T-helper 2 cell treated with Interferon-gamma antibody and Interleukin-4, amounts not matched to agents 100 ng/mL and 5 ng/mL, for 36 hours (primary cell): ENCODE data around the gene CCDC121. TPM values are rescaled to one million over a fixed set of nuclear protein-coding genes. Genes with fewer than 3 reads are reported as not detected.
"Not testable (repeated sequence)": the region's sequence is repeated elsewhere in the genome, so short reads cannot be mapped to it uniquely, and the experiment has no call there.

Experiments
- intact Hi-C: fragments of 100-400 bp; cut with micrococcal nuclease; formaldehyde crosslinking; loops from one replicate; pipeline ENCODE4 v1.15.1; 2023
- total RNA-seq: library from RNA; stranded (reverse); gene quantifications from 2 replicates; pipeline ENCODE4 v1.2.3, GENCODE V29; 2022

The CCDC121 gene
- total RNA-seq, 1 donor from 2014 or later, result 1.2 TPM

DNA sequence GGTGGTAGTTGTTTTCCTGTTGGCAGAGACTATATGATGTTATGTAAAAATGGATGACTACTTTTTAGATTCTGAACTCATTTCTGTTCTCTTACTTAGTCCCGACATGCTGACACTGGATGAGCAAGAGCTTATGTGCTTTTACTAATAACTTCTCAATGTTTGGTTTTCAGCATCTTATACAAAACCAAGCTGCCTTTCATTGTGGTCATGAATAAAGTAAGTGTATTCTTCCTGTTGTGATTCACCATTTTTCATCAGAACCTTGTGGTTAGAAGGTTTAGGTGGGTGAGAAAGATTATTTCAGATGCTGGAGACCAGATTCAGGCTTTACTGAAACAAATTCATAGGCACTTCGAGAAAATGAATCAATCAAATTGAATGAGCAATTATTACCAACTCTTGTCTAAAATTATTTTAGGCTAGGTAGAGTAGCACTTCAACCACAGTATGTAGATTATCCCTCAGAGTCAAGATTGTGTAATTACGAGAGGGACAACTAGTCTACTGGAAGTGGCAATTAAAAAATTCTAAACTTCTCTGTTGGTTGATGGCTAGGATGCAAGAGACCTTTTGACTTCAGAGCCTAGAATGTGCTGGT, 9.3 kb upstream of the CCDC121 start:
- intact Hi-C loops, result no loop called here

DNA sequence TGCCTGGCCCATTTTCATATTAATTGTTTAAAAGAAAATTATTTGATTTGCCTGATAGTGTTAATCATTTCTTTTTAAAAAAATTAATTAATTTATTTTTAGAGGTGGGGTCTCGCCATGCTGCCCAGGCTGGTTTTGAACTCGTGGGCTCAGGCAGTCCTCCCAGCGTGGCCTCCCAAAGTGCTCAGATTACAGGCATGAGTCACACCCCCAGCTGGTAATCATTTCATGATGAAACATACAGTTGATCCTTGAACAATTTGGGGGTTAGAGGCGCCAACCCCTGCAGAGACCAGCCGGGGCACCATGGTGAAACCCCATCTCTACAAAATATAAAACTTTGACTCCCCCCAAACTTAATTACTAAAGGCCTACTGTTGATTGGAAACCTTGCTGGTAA, 8.0 kb upstream of the CCDC121 start:
- intact Hi-C loops, result no loop called here

DNA sequence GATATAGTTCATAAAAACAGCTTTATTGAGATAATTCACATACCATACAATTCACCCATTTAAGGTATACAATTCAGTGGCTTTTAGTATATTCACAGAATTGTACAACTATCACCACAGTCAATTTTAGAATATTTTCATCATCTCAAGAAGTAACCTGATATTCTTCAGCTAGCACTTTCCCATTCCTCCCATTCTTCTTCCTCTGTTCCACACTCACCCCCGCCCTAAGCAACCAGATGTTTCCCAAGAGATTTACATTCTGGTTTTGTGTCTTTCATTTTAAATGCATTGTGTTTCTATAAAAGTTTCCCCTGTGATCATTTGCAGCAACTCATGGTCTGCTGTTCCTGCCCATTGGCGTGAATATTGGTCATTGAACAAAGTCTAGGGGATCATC, 5.5 kb upstream of the CCDC121 start:
- intact Hi-C loops, result no loop called here

DNA sequence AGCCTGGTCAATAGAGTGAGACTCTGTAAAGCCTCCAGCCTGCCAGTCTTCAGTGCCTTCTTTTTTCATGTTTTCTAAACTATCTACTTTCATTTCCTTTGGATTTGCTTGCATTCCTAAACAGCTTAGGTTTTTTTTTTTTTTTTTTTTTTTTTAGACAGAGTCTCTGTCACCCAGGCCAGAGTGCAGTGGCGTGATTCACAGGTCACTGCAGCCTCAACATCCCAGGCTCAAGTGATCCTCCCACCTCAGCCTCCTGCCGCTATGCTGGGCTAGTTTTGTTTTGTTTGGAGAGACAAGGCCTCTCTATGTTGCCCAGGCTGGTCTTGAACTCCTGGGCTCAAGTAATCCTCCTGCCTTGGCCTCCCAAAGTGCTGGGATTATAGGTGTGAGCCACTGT, 1.4 kb upstream of the CCDC121 start:
- intact Hi-C loops, result not testable (repeated sequence)

DNA sequence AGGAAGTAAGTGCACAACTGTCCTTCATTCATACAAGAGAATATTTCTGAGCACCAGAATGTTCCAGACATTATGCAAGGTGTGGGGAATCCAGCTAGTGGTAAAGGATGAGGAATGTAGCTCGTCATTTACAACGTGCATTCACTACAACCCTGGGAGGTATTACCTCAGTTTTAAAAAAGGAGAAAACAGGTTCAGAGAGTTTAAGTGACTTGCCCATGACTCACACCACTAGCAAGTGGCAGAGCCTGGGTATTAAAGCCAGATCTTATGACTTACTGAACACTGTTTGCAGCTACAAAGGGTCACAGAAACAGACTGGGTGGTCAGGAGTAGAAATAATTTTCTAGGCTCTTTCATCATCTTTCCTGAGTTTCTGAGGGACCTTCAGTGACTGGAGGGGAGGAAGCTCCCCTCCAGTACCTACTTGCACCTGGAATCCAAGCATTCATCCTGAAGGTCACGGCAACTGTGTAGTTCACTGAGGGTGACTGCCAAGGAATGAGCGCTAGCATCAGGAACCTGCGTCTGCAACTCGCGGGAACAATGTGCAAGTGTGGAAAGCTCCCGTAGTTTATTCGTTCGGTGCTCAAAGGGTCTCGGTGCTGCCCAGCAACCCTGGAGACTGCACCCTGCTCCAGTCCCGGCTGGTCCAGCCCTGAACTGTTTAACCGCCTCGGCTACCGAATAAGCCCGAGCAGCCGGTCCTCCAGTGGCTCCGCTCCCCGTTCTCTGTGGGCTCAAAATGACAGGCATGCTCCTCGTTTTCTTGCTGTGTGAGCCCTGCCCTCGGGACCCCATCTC, 647 bp downstream of the CCDC121 start:
- intact Hi-C loops, result loop anchor here (1.0 to 5.0 kb wide), 5 partner anchors 35 to 258 kb away; partner anchors contain the start of genes EIF2B4, IFT172, NRBP1 and SLC4A1AP

DNA sequence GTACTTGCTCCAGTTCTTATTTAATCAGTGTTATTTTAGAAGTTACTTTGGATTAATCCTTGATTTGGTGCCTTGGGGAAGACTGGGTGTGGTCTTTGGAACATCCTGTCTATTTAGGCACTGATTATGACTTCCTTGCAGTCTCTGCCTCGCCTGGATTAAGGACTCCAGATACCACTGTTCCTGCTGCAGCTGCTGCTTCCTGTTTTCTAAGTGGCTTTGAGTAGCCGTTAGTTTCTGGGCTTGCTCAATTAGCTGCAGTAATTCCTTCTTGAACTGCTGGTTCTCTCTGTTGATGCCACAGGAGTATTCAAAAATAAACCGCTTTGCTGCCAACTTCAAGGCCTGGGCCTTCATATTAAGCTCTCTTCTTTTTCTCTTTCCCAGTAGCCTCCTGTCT, 1.9 kb downstream of the CCDC121 start:
- intact Hi-C loops, result loop anchor here (5.0 kb wide), 1 partner anchor 45 kb away; the partner anchor contains the start of gene ZNF512

DNA sequence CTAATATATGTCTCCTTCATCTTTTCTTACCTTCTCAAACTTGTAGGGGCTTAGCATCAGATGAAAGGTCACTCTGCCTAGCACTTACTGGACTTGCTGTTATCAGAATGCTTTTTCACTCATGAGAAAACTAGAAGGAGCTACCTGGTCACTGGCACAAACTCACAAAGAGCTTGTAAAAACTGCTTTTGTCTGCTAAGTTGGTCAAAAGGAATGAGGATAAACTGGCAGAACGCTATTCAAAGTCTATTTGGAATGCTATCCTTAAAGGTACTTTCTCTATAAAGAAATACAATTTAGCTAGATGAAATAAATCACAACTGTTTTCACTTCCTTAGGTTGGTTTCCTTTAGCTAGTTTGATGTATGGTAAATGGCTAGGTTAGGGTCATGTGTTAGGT, 2.5 kb downstream of the CCDC121 start:
- intact Hi-C loops, result loop anchor here (5.0 kb wide), 1 partner anchor 44 kb away; the partner anchor contains the start of gene ZNF512

DNA sequence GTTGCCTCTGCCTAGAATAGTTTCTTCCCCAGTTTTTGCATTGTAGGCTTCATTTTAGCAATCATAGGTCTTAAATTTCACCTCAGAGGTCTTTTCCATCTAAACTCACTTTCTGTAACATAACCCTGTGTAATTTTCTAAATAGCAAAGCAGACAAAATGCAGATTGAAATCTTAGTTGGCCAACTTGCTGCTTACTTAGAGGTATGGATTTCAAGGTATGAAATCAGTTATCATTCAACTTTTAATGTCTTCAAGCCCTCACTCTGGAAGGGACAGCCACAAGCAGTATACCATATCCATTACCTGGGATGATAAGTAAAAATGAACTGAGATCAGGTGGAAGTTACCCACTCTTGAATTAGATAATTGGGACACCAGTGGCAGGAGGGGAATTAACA, 3.9 kb downstream of the CCDC121 start:
- intact Hi-C loops, result loop anchor here (5.0 kb wide), 1 partner anchor 43 kb away; the partner anchor contains the start of gene ZNF512

DNA sequence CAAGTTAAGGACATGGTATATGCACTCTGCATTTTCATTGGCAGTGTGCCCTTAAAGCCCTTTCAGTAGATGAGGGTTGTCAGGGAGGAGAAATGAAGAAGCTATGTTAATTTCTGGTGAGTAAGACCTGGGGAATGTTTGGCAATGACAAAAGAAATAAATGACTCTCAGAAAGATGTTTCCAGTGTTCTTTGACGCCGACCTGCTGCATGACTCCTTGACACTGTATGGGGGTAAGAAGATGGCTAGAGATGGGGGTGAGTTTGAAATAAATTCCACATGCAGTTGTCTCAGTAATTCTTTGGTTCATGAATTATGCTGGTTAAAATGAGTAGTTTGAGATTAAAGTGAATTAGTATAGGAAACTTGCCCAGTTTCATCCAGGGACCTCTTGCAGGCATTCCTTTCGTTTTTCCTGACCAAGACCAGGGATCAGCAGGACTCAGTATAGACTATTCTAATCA, 5.9 kb downstream of the CCDC121 start:
- intact Hi-C loops, result no loop called here

DNA sequence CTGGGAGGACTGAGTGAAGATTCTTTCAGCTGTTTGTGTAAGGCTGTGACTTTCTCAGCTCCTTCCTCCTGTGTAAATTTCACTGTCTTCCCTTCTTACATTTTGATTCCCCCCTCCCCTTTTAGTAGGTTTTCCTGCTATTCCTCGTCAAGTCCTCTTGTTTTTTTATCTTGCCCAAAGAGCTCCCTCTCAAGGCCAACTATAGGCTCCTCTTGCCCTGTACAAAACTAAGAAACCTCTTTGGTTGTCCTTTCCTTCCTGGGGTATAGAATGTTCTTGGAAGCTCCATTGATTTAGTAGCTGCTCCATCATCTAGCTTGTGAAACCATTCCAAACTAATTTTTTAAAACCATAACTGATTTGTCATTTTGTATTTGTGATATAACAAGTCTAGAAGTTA, 7.3 kb downstream of the CCDC121 start:
- intact Hi-C loops, result no loop called here

DNA sequence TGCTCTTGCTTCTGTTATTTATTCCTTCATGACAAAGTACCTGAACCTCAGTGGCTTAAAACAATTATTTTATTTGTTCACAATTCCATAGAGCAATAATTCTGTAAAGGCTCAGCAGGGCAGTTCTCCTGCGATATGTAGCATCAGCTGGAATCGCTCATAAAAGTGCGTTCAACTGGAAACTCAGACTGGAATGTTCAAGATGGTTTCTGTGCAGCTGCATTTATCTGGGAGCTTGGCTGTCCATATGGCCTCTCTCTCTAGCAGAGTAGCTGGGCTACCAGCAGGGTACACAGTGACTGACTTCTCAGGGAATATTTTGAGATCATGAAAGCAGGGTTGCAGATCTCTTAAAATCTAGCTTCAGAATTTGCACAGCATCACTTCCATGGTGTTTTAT, 13.5 kb downstream of the CCDC121 start:
- intact Hi-C loops, result no loop called here

DNA sequence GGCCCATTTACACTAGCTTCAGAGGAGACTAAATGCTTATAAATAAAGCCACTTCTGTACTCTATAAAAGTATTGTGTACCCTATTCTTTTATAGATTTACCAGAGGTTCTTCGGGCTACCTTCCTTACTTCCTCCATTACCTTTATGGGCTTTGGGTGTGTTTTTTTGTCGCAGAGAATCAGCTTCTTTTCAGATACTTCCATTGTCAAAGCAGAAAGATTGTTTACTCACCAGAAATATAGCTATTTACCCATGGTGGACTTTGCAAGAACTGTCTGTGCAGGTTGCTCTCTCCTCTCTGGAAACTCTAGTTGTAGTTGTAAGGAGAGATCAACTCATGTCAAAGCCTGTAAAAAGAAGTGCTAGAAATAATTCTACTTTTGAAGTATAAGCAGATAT, 14.8 kb downstream of the CCDC121 start:
- intact Hi-C loops, result no loop called here

DNA sequence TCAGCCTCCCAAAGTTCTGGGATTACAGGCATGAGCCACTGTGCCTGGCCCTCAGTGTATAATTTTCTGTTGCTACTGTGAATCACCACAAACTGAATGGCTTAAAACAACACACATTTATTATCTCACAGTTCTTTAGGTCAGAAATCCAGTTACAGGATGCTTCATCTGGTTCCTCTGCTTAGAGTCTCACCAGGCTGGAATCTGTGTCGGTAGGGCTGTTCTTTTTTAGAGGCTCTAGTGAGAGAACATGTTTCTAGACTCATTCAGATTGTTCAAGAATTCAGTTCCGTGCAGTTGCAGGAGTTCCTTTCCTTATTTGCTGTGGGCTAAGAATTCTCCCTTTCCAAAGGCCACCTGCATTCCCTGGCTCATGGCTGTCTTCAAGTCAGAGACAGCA, 22.2 kb downstream of the CCDC121 start:
- intact Hi-C loops, result no loop called here

DNA sequence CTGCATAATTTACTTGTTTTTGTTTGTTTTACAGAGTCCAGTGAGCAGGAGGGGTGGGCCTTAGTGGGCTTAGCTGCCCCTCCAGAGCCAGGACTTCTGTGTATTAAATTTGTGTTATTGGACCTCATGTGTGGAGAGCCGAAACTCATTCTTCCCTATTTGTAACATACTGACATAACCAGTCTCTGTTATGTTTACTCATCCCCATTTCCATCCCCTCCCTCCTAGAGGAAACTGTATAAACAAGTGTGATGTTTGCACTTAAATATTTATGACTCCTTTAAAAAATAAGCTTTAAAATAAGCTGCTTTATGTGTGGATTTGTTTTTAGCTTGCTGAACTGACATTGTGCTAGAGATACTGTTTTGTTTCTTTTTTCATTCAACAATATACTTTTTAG, 32.2 kb downstream of the CCDC121 start:
- intact Hi-C loops, result no loop called here

DNA sequence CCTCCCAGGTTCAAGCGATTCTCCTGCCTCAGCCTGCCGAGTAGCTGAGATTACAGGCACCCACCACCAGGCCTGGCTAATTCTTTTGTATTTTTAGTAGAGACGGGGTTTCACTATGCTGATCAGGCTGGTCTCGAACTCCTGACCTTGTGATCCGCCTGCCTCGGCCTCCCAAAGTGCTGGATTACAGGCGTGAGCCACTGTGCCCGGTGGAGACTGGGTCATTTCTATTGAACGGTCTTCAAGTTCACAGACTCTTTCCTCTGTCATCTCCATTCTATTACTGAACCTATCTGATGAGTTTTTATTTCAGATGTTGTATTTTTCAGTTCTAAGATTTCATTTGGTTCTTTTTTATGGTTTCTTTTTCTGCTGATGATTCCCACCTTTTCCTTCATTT, 33.4 kb downstream of the CCDC121 start:
- intact Hi-C loops, result not testable (repeated sequence)

DNA sequence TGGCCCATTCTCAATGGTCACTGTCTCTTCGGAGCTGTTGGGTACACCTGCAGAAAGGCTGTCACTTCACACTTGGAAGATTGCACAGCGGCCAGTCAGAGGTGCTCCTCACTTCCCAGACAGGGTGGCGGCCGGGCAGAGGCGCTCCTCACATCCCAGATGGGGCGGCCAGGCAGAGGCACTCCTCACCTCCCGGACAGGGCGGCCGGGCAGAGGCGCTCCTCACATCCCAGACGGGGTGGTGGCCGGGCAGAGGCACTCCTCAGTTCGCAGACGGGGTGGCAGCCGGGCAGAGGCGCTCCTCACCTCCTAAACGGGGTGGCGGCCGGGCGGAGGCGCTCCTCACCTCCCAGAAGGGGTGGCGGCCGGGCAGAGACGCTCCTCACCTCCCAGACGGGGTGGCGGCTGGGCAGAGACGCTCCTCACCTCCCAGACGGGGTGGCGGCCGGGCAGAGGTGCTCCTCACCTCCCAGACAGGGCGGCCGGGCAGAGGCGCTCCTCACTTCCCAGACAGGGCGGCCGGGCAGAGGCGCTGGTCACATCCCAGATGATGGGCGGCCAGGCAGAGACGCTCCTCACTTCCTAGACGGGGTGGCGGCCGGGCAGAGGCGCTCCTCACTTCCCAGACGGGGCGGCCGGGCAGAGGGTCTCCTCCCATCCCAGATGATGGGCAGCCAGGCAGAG, 34.6 kb downstream of the CCDC121 start:
- intact Hi-C loops, result not testable (repeated sequence)

DNA sequence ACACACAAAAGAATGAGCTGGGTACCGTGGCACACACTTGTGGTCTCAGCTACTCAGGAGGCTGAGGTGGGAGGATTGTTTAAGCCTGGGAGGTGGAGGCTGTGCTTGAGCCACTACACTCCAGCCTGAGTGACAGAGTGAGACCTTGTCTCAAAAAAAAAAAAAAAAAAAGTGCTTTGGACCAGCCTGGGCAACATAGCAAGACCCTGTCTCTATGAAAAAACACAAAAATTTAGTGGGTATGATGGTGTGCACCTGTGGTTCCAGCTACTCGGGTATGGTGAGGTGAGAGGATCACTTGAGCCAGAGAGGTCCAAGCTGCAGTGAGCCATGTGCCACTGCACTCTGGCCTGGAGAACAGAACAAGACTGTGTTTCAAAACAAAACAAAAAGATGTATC, 35.6 kb downstream of the CCDC121 start:
- intact Hi-C loops, result no loop called here

DNA sequence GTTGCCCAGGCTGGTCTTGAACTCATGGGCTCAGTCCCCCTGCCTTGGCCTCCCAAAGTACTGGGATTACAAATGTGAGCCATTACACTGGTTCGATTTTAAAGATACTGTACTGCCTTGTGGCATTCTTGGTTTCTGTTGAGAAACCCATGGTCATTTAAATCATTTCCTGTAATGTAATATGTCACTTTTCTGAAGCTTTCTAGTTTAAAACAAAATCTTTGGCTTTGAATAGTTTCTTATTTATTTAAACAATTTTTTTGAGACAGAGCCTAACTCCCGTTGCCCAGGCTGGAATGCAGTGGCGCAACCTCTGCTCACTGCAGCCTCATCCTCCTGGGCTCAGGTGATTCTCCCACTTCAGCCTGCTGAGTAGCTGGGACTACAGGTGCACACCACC, 37.1 kb downstream of the CCDC121 start:
- intact Hi-C loops, result no loop called here

DNA sequence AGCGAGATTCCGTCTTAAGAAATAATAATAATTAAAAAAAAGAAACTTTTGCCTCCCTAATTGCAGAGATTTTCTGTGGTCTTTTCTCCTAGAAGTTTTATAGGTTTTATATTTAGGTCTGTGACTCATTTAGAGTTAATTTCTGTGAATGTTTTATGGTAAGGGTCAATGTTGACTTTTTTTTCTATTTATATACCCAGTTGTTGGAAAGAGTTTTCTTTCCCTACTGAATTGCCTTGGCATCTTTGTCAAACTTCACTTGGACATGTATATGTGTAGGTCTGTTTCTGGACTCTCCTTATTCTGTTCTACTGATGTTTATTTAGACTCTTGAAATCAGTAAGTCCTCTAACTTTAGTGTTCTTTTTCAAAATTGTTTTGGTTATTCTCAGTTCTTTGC, 40.5 kb downstream of the CCDC121 start:
- intact Hi-C loops, result no loop called here

DNA sequence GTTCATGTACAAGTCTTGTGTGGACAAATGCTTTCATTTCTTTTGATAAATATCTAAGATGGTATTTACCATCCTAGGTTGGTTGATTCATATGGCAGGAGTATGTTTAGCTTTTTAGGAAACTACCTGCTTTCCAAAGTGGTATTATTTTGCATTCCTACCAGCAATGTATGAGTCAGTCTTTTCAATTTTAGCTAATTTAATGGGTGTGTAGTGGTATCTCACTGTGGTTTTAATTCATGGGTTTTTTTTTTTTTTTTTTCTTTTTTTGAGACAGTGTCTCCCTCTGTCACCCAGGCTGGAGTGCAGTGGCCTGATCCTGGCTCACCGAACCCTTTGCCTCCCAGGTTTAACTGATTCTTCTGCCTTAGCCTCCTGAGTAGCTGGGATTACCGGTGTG, 41.8 kb downstream of the CCDC121 start:
- intact Hi-C loops, result no loop called here

DNA sequence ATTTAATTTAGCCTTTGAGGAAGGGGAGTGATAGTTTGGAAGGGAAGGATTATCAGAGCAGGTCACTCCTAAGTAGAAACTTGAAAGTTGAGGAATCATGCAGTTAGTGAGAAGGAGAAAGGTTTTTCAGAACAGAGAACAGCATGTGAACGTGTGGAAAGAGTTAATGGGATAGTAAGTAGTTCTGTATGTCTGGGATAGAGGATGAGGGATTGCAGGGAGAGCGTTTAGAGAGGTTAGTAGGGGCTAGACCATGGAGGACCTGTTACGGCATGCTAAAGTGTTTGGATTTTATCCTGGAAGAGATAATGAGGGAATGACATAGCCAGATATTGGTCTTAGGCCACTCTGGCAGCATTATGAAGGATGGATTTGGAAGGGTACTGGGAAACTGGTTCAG, 44.2 kb downstream of the CCDC121 start:
- intact Hi-C loops, result loop anchor here (5.0 kb wide), 3 partner anchors 43 to 808 kb away; partner anchors contain the start of genes CCDC121, FOSL2, GPN1 and GTF3C2

DNA sequence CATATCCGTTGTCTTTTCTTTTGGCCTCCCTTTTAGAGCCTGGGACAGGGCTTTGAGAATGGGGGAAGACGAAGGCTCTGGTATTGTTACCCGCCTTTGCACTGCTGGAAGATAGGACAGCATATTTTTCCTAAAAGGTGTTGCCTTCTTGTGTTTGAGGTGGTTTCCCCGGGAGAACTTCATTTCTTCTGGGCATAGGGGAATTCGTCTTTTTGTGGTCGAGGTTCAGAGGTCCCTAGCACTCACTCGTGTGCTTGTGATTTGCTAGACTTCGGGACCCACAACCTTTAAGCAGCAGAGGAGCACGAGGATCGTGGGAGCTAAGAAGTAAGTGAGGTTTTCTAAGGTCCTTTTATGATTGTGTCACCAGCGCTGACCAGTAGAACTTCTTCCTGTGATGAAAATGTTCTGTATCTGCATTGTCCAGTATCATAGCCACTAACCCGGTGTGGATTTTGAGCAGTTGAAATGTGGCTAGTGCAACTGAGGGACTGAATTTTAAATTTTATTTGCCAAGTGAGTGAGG, 45.4 kb downstream of the CCDC121 start:
- intact Hi-C loops, result loop anchor here (2.0 to 5.0 kb wide), 5 partner anchors 44 to 809 kb away; partner anchors contain the start of genes CCDC121, FOSL2, GPN1 and GTF3C2
